GM19099 (cell line): ENCODE measurements around the gene IGFBP7.

Source experiments
- POLR2A ChIP-seq: IDR thresholded peaks from 3 replicates; pipeline ENCODE4 v1.6.1; 2011; ENCODE audit warnings: low read depth; ENCODE audit not compliant: insufficient read length; ENCODE audit errors: extremely low read depth

Gene IGFBP7

GRCh38 chr4:57093845-57094831, 16.0 kb downstream of the IGFBP7 start:
- TF ChIP-seq POLR2A = no peak

DNA sequence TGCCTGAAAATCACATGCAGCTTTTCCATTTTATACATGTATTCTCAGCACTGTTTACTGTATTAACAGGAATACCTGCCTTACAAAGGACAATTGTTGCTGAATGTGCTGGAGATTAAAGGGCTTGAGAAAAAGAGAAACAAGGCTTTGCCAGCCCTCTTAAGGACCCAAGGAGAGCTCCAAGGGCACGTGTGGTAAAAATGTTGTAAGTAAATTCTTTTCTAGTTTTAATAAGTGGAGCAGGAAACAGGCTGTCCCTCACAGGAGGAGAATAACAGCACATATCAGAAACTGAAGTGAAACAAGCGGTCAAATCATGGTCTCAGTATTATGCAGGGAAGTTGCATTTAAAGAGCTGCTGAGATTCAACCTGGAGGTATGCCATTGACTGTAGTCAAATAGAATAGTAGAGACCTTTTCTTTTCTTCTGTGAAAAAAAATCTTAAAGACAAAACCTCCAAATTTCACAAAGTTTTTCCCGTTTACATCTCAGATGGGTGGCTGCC, 18.5 kb downstream of the IGFBP7 start:
- TF ChIP-seq POLR2A = no peak

GRCh38 chr4:57090079-57090478, 20.1 kb downstream of the IGFBP7 start:
- TF ChIP-seq POLR2A = no peak

DNA sequence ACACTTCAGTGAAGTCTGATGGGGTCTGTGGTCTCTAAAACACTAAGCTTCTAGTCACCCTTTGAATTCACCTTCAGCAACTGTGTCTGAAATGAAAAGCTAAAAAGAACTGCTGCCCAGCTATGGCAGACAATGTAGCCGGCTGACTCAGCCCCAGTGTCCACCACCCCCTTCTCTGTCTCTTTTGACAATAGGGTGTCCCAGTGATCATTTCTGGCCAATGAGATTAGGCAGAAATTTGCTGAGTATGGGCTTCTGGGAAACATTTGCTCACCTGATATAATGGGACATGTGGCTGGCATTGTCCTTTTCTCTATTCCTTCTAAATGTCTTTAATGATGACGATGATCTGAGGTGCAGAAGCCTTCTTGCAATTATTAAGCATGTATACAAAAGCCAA, 20.6 kb downstream of the IGFBP7 start:
- no peak for TF ChIP-seq POLR2A

DNA sequence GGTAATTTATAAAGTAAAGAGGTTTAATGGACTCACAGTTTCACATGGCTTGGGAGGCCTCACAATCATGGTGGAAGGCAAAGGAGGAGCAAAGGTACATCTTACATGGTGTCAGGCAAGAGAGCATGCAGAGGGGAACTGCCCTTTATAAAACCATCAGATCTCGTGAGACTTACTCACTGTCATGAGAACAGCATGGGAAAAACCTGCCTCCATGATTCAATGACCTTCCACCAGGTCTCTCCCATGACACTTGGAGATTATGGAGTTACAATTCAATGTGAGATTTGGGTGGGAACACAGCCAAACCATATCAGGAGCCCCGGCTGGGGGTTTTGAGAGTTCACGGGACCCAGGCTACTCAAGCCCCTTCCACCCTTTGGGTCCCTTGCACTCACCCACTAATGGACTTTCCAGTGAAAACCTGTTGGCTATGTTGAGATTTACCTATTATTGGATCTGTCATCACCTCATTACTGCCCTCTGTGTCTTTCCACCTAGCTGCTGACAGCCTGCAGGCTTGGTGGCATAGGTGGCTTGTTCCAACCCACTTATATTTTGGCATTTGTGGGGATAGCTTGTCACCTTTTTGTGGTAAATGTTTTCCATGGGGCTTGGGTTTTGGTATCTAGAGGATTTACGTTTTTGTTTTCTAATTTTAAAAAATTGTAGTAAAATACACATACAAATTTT, 24.0 kb downstream of the IGFBP7 start:
- TF ChIP-seq POLR2A = no peak

DNA sequence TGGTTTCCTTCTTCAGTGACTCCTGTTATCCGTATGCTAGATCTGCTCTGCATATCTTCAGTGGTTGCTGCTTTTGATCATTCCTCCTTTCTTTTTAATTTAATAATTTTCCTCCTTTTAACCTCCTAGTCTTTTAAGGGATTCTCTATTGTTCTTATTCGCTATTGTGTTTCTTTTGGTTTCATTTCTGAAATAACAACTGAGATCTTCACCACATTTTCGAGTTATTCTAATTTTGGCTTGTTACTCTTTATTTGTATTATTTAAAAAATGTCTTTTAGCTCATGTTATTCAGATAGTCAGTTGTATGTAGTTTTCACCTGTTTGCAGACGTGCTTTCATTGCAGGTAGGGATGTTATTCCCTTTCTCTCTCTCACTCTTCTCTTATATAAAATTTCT, 24.9 kb downstream of the IGFBP7 start:
- TF ChIP-seq POLR2A = no peak

DNA sequence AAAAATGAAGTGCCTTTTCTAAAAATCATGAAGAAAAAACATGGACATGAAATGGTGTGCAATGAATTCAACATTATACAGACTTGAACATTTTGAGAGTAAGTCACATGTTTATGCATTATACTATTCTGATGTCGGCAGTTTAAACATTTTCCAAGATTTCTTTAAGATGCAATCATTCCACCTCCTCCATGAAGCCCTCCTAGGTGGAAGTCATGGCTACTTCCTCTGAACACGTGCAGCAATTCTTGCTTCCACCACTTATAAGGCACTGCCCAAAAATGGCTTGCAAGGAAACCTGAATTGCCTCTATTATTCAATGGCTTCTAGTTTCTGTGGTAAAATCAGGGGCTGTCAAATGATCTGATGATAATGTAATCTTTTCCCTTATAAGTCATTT, 25.8 kb downstream of the IGFBP7 start:
- TF ChIP-seq POLR2A = no peak

DNA sequence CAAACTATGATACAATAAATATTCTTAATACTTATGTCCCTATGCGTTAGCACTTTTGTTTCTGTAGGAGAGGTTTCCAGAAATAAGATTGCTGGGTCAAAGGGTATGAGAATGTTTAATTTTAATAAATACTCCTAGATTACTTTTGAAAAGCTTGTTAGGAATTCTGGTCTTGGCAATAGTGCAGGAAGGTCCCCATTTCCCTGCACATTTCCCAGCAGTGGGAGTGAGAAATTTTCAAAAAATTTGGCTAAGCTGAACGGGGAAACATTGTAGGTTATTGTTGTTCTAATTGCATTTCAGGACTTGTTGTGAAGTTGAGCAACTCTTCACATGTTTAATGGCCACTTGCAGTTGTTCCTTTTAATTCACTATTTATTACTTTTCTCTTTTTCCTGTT, 27.1 kb downstream of the IGFBP7 start:
- no peak for TF ChIP-seq POLR2A

GRCh38 chr4:57081651-57082621, 28.2 kb downstream of the IGFBP7 start:
- no peak for TF ChIP-seq POLR2A

GRCh38 chr4:57080781-57081650, 29.2 kb downstream of the IGFBP7 start:
- no peak for TF ChIP-seq POLR2A

- no peak for TF ChIP-seq POLR2A
Measured at GRCh38 chr4:57078685-57079521, 31.3 kb downstream of the IGFBP7 start.

- TF ChIP-seq POLR2A = no peak
Measured at GRCh38 chr4:57077550-57078343, 32.4 kb downstream of the IGFBP7 start.
